Uterus (tissue), 4 donors: ENCODE measurements around the gene CMTR1. TPM values are rescaled to one million over a fixed set of nuclear protein-coding genes. Genes with fewer than 3 reads are reported as not detected.

Source experiments
- DNase-seq, 2 donors: peaks; one replicate each; pipeline ENCODE4 v3.0.0-alpha.2; 2019 to 2020
- H3K27ac ChIP-seq, 2 donors: fragments of 200-600 bp; sonication (generic); 1 replicate in 1 of 2; 2 replicates in 1 of 2; pipeline ENCODE4 v1.5.1; 2016 to 2018
- H3K27me3 ChIP-seq, 2 donors: fragments of 200-600 bp; sonication (generic); one replicate each; pipeline ENCODE4 v1.5.1; 2018 to 2019; ENCODE audit warnings: control low read depth in 1 of 2
- H3K36me3 ChIP-seq, 2 donors: fragments of 200-600 bp; sonication (generic); one replicate each; pipeline ENCODE4 v1.5.1; 2019; ENCODE audit warnings: control low read depth in 1 of 2
- H3K4me1 ChIP-seq, 2 donors: fragments of 200-600 bp; sonication (generic); one replicate each; pipeline ENCODE4 v1.5.1; 2018 to 2019; ENCODE audit warnings: control low read depth in 1 of 2
- H3K4me3 ChIP-seq, 2 donors: fragments of 200-600 bp; sonication (generic); 1 replicate in 1 of 2; 2 replicates in 1 of 2; pipeline ENCODE4 v1.5.1; 2018 to 2019; ENCODE audit warnings: mild to moderate bottlenecking in 1 of 2
- H3K9me3 ChIP-seq, 2 donors: fragments of 200-600 bp; sonication (generic); one replicate each; pipeline ENCODE4 v1.5.1; 2019; ENCODE audit warnings: control low read depth in 1 of 2
- POLR2A ChIP-seq, 2 donors: fragments of 450-650 bp; IDR thresholded peaks; one replicate each; pipeline ENCODE4 v1.6.1; 2016; ENCODE audit warnings: antibody characterized with exemption in 2 of 2, mild to moderate bottlenecking in 1 of 2, moderate library complexity in 1 of 2
- intact Hi-C: fragments of 100-400 bp; cut with DNase I; formaldehyde crosslinking; loops from one replicate; pipeline ENCODE4 v1.15.1; 2023; ENCODE audit warnings: low total_unique reads
- total RNA-seq, 4 donors: library from RNA; depleted of rRNA in 3 of 4; stranded (reverse); fragments of >200 nt in 3 of 4; gene quantifications; one replicate each; pipeline versions ENCODE4 v1.1.0 to v1.2.4, GENCODE V29; 2014 to 2023
- TF ChIP-seq, protein P1 (sequence below), 4 experiments: fragments of 200-600 bp in 2 of 4; fragments of 450-650 bp in 2 of 4; sonication (generic) in 2 of 4; IDR thresholded peaks; one replicate each; pipeline ENCODE4 v1.5.1; 2016 to 2019; ENCODE audit warnings: antibody characterized with exemption in 4 of 4, mild to moderate bottlenecking in 2 of 4, moderate library complexity in 1 of 4
- donor health status: DM: yes; HTN: yes; CAD: no.

Gene CMTR1
- total RNA-seq, 4 donors from 2014 or later: 5.9 to 54.9 (median 31.0) TPM

DNA sequence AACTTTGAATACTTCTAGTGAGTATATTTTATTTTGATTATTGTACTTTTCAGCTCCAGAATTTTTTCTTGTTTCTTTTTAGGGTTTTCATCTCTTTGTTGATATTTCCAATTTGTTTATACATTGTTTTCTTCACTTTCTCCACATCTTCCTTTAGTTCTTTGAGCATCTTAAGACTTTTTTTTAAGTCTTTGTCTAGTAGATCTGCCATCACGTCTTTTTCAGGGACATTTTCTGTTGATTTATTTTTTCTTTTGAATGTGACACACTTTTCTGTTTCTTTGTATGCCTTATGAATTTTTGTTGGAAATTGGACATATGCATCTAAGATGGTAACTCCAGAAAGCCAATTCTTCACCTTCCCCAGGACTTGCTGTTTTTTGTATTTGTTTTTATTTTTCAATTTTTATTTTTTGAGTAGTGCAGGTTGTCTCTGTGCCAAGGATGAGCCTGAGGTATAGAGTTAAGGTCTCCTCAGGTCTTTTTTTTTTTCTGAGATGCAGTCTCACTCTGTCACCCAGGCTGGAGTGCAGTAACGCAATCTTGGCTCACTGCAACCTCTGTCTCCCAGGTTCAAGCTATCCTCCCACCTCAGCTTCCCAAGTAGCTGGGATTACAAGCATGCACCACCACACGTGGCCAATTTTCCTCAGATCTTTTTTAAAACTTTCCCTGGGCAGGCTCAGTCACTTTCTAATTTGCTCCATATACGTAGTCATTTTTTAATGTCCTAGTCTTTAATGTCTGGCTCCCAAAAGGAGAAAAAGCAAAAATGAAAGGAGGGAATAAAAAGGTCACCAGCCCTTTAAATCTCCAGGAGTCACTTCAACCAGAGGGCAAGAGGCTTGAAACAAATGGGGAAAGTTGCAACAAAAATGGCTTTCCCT, 6.7 kb upstream of the CMTR1 start:
- H3K36me3 ChIP-seq: no peaks in the 10 kb centered on the region
- H3K27me3 ChIP-seq: peaks cover 0 to 4% of the 10 kb centered on the region in 2 donors
- no peak overlapping the region for H3K4me3 ChIP-seq
- DNase-seq: no peak
- H3K27ac ChIP-seq: no peak overlapping the region
- H3K4me1 ChIP-seq: no peaks in the 10 kb centered on the region
- no peak for TF ChIP-seq POLR2A (IDR thresholded peaks at IDR 0.05)
- TF ChIP-seq, protein P1, sequence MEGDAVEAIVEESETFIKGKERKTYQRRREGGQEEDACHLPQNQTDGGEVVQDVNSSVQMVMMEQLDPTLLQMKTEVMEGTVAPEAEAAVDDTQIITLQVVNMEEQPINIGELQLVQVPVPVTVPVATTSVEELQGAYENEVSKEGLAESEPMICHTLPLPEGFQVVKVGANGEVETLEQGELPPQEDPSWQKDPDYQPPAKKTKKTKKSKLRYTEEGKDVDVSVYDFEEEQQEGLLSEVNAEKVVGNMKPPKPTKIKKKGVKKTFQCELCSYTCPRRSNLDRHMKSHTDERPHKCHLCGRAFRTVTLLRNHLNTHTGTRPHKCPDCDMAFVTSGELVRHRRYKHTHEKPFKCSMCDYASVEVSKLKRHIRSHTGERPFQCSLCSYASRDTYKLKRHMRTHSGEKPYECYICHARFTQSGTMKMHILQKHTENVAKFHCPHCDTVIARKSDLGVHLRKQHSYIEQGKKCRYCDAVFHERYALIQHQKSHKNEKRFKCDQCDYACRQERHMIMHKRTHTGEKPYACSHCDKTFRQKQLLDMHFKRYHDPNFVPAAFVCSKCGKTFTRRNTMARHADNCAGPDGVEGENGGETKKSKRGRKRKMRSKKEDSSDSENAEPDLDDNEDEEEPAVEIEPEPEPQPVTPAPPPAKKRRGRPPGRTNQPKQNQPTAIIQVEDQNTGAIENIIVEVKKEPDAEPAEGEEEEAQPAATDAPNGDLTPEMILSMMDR (IDR thresholded peaks at IDR 0.05): no peak
- no peaks in the 10 kb centered on the region for H3K9me3 ChIP-seq
- intact Hi-C loops: no loop called here

DNA sequence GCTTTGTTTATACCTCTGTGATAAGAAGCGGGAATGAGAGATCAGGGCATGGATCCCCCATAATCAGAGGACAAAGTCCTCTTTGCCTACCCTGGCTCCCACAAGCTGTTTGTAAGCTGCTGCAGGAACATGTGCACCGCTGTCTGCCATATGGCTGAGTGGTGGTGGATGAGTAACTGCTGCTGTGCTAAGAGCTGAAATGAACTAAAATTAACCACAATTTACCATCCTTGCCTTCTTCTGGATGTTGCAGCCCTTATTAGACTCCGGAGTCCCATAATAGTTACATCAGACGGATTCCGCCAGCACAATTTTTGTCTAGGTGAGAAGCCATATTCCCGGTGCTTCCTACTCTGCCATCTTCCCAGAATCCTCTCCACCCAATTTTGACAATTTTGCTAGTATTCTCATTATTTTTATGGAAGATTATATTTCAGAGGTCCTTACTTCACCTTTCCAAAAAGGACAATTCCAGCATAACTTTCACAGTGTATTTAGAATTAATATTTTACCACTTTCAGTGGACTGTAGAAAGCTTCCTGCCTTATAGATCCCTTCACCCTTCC, 6.0 kb upstream of the CMTR1 start:
- TF ChIP-seq, protein P1 (IDR thresholded peaks at IDR 0.05): no peak
- TF ChIP-seq POLR2A (IDR thresholded peaks at IDR 0.05): no peak
- no peak for DNase-seq
- intact Hi-C loops: no loop called here
- peaks cover 0 to 4% of the 10 kb centered on the region in 2 donors for H3K27me3 ChIP-seq
- H3K36me3 ChIP-seq: no peaks in the 10 kb centered on the region
- H3K4me1 ChIP-seq: no peaks in the 10 kb centered on the region
- H3K27ac ChIP-seq: no peak overlapping the region
- no peaks in the 10 kb centered on the region for H3K9me3 ChIP-seq
- H3K4me3 ChIP-seq: no peak overlapping the region

DNA sequence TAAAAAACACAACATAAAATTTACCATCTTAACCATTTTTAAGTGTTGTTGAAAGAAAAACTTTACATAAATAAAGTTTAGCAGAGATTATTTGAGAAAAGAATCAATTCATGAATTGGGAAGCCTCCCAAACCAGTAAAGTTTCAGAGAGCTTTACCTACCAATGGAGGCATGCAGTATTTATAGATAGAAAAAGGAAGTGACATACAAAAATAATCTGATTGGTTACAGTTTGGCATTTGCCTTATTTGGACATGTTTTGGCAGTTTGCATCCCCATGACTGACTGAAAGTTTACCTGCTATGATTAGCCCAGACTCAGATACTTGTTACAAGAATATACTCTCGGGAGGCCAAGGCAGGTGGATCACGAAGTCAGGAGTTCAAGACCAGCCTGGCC, 3.7 kb upstream of the CMTR1 start:
- intact Hi-C loops: no loop called here
- no peak for TF ChIP-seq POLR2A (IDR thresholded peaks at IDR 0.05)
- TF ChIP-seq, protein P1 (IDR thresholded peaks at IDR 0.05): no peak
- DNase-seq: no peak

DNA sequence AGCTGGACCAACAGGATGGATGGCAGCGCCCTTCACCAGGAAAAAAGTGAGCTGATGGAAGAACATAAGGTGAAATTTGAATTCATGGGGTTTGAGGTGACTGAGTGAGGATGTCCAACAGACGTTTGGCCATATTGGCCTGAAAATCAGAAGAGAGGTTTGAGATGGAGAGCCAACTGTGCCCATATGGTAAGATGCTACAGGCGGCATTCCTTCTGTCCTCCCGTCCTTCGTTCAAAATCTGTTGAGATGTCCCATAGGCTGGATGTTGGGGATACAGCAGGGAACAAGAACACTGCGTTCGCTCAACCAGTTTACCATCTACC, 468 bp upstream of the CMTR1 start:
- TF ChIP-seq, protein P1 (IDR thresholded peaks at IDR 0.05): no peak
- TF ChIP-seq POLR2A (IDR thresholded peaks at IDR 0.05): no peak
- Histone ChIP-seq H3K27me3 (peaks cover 0 to 4% of the 10 kb centered on the region in 2 donors), H3K9me3 (no peaks in the 10 kb centered on the region), H3K27ac (peak overlapping the region; percentile 81 to 94), H3K4me3 (peak overlapping the region; percentile 58 to 83), H3K36me3 (no peaks in the 10 kb centered on the region), H3K4me1 (peaks cover 0 to 8% of the 10 kb centered on the region in 2 donors)
- DNase-seq: no peak
- intact Hi-C loops: no loop called here

More for the DNA sequence above, 3.7 kb upstream of the CMTR1 start:
- Histone ChIP-seq H3K27me3 (peaks cover 0 to 4% of the 10 kb centered on the region in 2 donors), H3K36me3 (no peaks in the 10 kb centered on the region), H3K9me3 (no peaks in the 10 kb centered on the region), H3K4me1 (peaks cover 0 to 8% of the 10 kb centered on the region in 2 donors), H3K4me3 (no peak overlapping the region), H3K27ac (no peak overlapping the region)

DNA sequence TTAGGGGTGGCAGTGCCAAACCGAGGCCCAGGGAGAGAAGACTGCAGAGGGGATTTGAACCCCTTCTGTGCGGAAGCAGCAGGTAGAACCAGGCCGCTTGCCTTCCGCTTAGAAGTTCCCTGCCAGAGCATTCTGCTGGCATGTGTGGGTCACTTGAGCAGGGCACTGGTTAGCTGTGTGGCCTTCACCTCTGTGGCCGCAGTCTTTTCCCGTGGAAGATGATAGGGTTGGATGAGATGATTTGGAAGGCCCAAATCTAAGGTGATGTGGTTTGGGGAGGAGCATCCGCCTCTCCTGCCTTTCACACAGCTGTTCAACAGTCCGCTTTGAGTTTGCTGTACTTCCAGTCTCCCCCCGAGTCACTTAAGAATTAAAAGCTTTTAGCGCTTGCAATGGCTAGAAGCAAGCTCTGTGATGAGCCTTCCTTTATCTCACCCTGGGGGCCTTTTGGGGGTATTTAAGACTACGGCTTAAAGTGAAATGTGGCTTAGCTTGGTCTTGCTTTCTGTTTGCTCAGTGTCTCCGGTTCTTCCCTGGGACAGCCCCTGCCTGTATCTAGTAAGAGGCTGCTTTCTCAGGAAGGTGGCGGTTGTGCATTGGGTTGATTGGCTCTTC, 743 bp downstream of the CMTR1 start:
- Histone ChIP-seq H3K9me3 (no peaks in the 10 kb centered on the region), H3K27ac (peak overlapping the region; percentile 81 to 94), H3K4me1 (peaks cover 0 to 8% of the 10 kb centered on the region in 2 donors), H3K4me3 (peak overlapping the region; percentile 58 to 83), H3K36me3 (no peaks in the 10 kb centered on the region), H3K27me3 (peaks cover 0 to 4% of the 10 kb centered on the region in 2 donors)
- no peak for DNase-seq
- TF ChIP-seq, protein P1 (IDR thresholded peaks at IDR 0.05): no peak
- no peak for TF ChIP-seq POLR2A (IDR thresholded peaks at IDR 0.05)
- intact Hi-C loops: no loop called here
